Liver (tissue), 9 donors: Measurements from ENCODE around the gene NISCH. TPM values are rescaled to one million over a fixed set of nuclear protein-coding genes. Genes with fewer than 3 reads are reported as not detected.
A peak's percentile ranks its signal among the peaks of the same experiment; 100 is the strongest.

Source experiments
- DNase-seq: peaks from one replicate; pipeline ENCODE4 v3.0.0-alpha.2; 2017; ENCODE audit warnings: low spot score
- H3K27ac ChIP-seq, 2 donors: one replicate each; pipeline ENCODE4 v1.7.0; 2013; ENCODE audit warnings: inconsistent platforms in 2 of 2, low read length in 2 of 2, control low read depth in 1 of 2, low read depth in 1 of 2, mild to moderate bottlenecking in 1 of 2
- H3K27me3 ChIP-seq, 4 donors: one replicate each; pipeline versions ENCODE4 v1.6.1 to v1.7.0; 2013; ENCODE audit warnings: low read length in 3 of 4, inconsistent platforms in 1 of 4, mild to moderate bottlenecking in 1 of 4, moderate library complexity in 1 of 4; ENCODE audit not compliant: control insufficient read depth in 4 of 4, insufficient read depth in 4 of 4
- H3K36me3 ChIP-seq, 4 donors: one replicate each; pipeline versions ENCODE4 v1.6.1 to v1.7.0; 2013; ENCODE audit warnings: low read length in 3 of 4, mild to moderate bottlenecking in 3 of 4, low read depth in 1 of 4, moderate library complexity in 1 of 4; ENCODE audit not compliant: control insufficient read depth in 4 of 4, insufficient read depth in 3 of 4
- H3K4me1 ChIP-seq, 4 donors: one replicate each; pipeline versions ENCODE4 v1.6.1 to v1.7.0; 2013; ENCODE audit warnings: low read length in 3 of 4, mild to moderate bottlenecking in 3 of 4, moderate library complexity in 1 of 4; ENCODE audit not compliant: control insufficient read depth in 4 of 4, insufficient read depth in 4 of 4
- H3K4me3 ChIP-seq, 3 donors: one replicate each; pipeline versions ENCODE4 v1.6.1 to v1.7.0; 2013; ENCODE audit warnings: low read length in 3 of 3, control low read depth in 1 of 3, low read depth in 1 of 3, mild to moderate bottlenecking in 1 of 3
- H3K9ac ChIP-seq, 2 donors: one replicate each; pipeline ENCODE4 v1.7.0; 2013; ENCODE audit warnings: low read length in 2 of 2, mild to moderate bottlenecking in 2 of 2, moderate library complexity in 2 of 2, control low read depth in 1 of 2, low read depth in 1 of 2
- H3K9me3 ChIP-seq, 4 donors: one replicate each; pipeline versions ENCODE4 v1.6.1 to v1.7.0; 2013; ENCODE audit warnings: low read length in 3 of 4; ENCODE audit not compliant: control insufficient read depth in 4 of 4
- ATF3 ChIP-seq: IDR thresholded peaks from 2 replicates; pipeline ENCODE4 v1.6.1; 2016; ENCODE audit warnings: antibody characterized with exemption
- CTCF ChIP-seq: fragments of 150-350 bp; IDR thresholded peaks from 2 replicates; pipeline ENCODE4 v1.5.1; 2017; ENCODE audit warnings: improper control_type of control experiment, low read depth, low read length; ENCODE audit not compliant: missing input control
- EGR1 ChIP-seq, 2 donors: IDR thresholded peaks; 2 replicates each; pipeline ENCODE4 v1.6.1; 2016 to 2018; ENCODE audit warnings: antibody characterized with exemption in 2 of 2, low read depth in 2 of 2
- FOXA1 ChIP-seq: IDR thresholded peaks from 2 replicates; pipeline ENCODE4 v1.6.1; 2016; ENCODE audit warnings: antibody characterized with exemption
- FOXA2 ChIP-seq: IDR thresholded peaks from 2 replicates; pipeline ENCODE4 v1.6.1; 2016; ENCODE audit warnings: antibody characterized with exemption
- GABPA ChIP-seq, 2 donors: IDR thresholded peaks in 1 of 2; conservative IDR thresholded peaks in 1 of 2; 2 replicates each; pipeline ENCODE4 v1.6.1; 2016; ENCODE audit warnings: antibody characterized with exemption in 2 of 2, mild to moderate bottlenecking in 1 of 2, moderate library complexity in 1 of 2
- HNF4A ChIP-seq, 2 donors: conservative IDR thresholded peaks; 2 replicates each; pipeline ENCODE4 v1.6.1; 2016; ENCODE audit warnings: antibody characterized with exemption in 2 of 2, mild to moderate bottlenecking in 2 of 2
- HNF4G ChIP-seq: IDR thresholded peaks from 2 replicates; pipeline ENCODE4 v1.6.1; 2016; ENCODE audit warnings: antibody characterized with exemption
- JUND ChIP-seq, 2 donors: IDR thresholded peaks; 2 replicates each; pipeline ENCODE4 v1.6.1; 2016; ENCODE audit warnings: antibody characterized with exemption in 2 of 2
- MAX ChIP-seq: IDR thresholded peaks from 2 replicates; pipeline ENCODE4 v1.6.1; 2016; ENCODE audit warnings: antibody characterized with exemption
- REST ChIP-seq: IDR thresholded peaks from 2 replicates; pipeline ENCODE4 v1.6.1; 2016; ENCODE audit warnings: antibody characterized with exemption, mild to moderate bottlenecking
- RXRA ChIP-seq, 2 donors: IDR thresholded peaks; 2 replicates each; pipeline ENCODE4 v1.6.1; 2017 to 2018; ENCODE audit warnings: antibody characterized with exemption in 2 of 2, mild to moderate bottlenecking in 1 of 2
- TAF1 ChIP-seq: conservative IDR thresholded peaks from 2 replicates; pipeline ENCODE4 v1.6.1; 2016; ENCODE audit warnings: antibody characterized with exemption, mild to moderate bottlenecking
- YY1 ChIP-seq: IDR thresholded peaks from 2 replicates; pipeline ENCODE4 v1.6.1; 2016; ENCODE audit warnings: antibody characterized with exemption, mild to moderate bottlenecking
- ZBTB33 ChIP-seq: IDR thresholded peaks from 2 replicates; pipeline ENCODE4 v1.6.1; 2016; ENCODE audit warnings: antibody characterized with exemption
- WGBS: extraction: QIAGEN DNeasy Blood & Tissue Kit; methylation state at CpG from one replicate; pipeline ENCODE4 v1.1.7; 2013; 5-methylcytosine and 5-hydroxymethylcytosine counted together
- polyA plus RNA-seq, 2 donors: library from polyadenylated mRNA; stranded (reverse) in 1 of 2; unstranded in 1 of 2; fragments of 200-250 nt in 1 of 2; fragments of >200 nt in 1 of 2; fragmentation: Nextera tagmentation in 1 of 2; extraction: Ambion mirVana in 1 of 2; gene quantifications; one replicate each; pipeline versions ENCODE4 v1.2.1 to v1.2.3, GENCODE V29; 2013 to 2015
- total RNA-seq, 2 donors: library from RNA; depleted of rRNA; stranded (reverse); fragments of >200 nt; gene quantifications; one replicate each; pipeline ENCODE4 v1.2.3, GENCODE V29; 2014
- donor health status: healthy.
- donor health status: healthy.
- donor health status: healthy.
- donor health status: healthy.
- donor health status: healthy.

The NISCH gene
- total and polyA plus RNA-seq, 4 donors: 10.8 to 39.8 (median 17.6) TPM

GRCh38 chr3:52454938-52455282, 494 bp upstream of the NISCH start:
- Histone ChIP-seq H3K36me3 (peaks cover 0 to 17% (median 8%) of the 10 kb centered on the region in 4 donors), H3K4me1 (peaks cover 0 to 29% (median 16%) of the 10 kb centered on the region in 4 donors), H3K4me3 (peak overlapping the region; percentile 74 to 88 (median 85)), H3K27me3 (no peaks in the 10 kb centered on the region), H3K9ac (peak overlapping the region; percentile 92 to 96), H3K27ac (peak overlapping the region; percentile 86 to 91), H3K9me3 (no peaks in the 10 kb centered on the region)
- no peak for TF ChIP-seq RXRA (IDR thresholded peaks at IDR 0.05)
- no peak for TF ChIP-seq JUND (IDR thresholded peaks at IDR 0.05)
- TF ChIP-seq ATF3: no peak
- TF ChIP-seq CTCF: no peak
- TF ChIP-seq FOXA1: no peak
- TF ChIP-seq EGR1 (IDR thresholded peaks at IDR 0.05; ENCODE audit: low read depth in 2 of 2): no peak
- no peak for TF ChIP-seq HNF4G
- TF ChIP-seq ZBTB33: no peak
- TF ChIP-seq HNF4A (conservative IDR thresholded peaks at IDR 0.05): no peak
- TF ChIP-seq YY1: no peak
- TF ChIP-seq MAX: no peak
- TF ChIP-seq FOXA2: no peak
- TF ChIP-seq TAF1: no peak
- no peak for TF ChIP-seq REST
- no peak for DNase-seq
- 62% methylated on average over 11 of the region's 11 CpGs for WGBS

GRCh38 chr3:52456169-52456799, 880 bp downstream of the NISCH start:
- Histone ChIP-seq H3K27ac (peak overlapping the region; percentile 81 to 86), H3K27me3 (no peaks in the 10 kb centered on the region), H3K4me3 (peak overlapping the region; percentile 56 to 88 (median 66)), H3K9me3 (no peaks in the 10 kb centered on the region), H3K4me1 (peaks cover 0 to 19% (median 10%) of the 10 kb centered on the region in 4 donors), H3K36me3 (peaks cover 4 to 30% (median 18%) of the 10 kb centered on the region in 4 donors), H3K9ac (peak overlapping the region; percentile 2 to 72)
- 51% methylated on average over 13 of the region's 13 CpGs for WGBS
- DNase-seq: no peak
- TF ChIP-seq CTCF (no peak), EGR1 (IDR thresholded peaks at IDR 0.05; ENCODE audit: low read depth in 2 of 2) (no peak), HNF4G (no peak), ATF3 (no peak), FOXA1 (no peak), REST (no peak), MAX (no peak), HNF4A (conservative IDR thresholded peaks at IDR 0.05) (no peak), GABPA (IDR thresholded peaks at IDR 0.05 in 1 of 2, conservative IDR thresholded peaks at IDR 0.05 in 1 of 2) (no peak), JUND (IDR thresholded peaks at IDR 0.05) (no peak)
